IMR-90 (cell line): Measurements from ENCODE around the gene DENND6B.

Experiments
- CTCF ChIP-seq: conservative IDR thresholded peaks from 2 replicates; pipeline ENCODE4 v1.5.1; 2012; ENCODE audit warnings: mild to moderate bottlenecking, low read depth, low read length, improper control_type of control experiment
- NFE2L2 ChIP-seq: fragments of 150-350 bp; IDR thresholded peaks from 2 replicates; pipeline ENCODE4 v1.6.1; 2016; ENCODE audit warnings: low read depth, mild to moderate bottlenecking, low read length
- RAD21 ChIP-seq: IDR thresholded peaks from 2 replicates; pipeline ENCODE4 v1.6.1; 2012; ENCODE audit warnings: low read length, improper control_type of control experiment

- no peak for TF ChIP-seq NFE2L2
- TF ChIP-seq CTCF, result no peak
- TF ChIP-seq RAD21, result no peak
Measured at GRCh38 chr22:50320671-50321325, 6.0 kb downstream of the DENND6B start.
